GM08714 (cell line): ENCODE data around the gene FBXL2.

Experiments
- H3K4me3 ChIP-seq: fragments of 200-500 bp; sonication (Bioruptor generic); 2 replicates; pipeline ENCODE4 v1.5.1; 2014; ENCODE audit warnings: mild to moderate bottlenecking, low read length, inconsistent platforms
- ZNF274 ChIP-seq: IDR thresholded peaks from 2 replicates; pipeline ENCODE4 v1.6.1; 2012; ENCODE audit warnings: mild to moderate bottlenecking, low read depth, low read length

FBXL2 gene

GRCh38 chr3:33355611-33356010 lies 78.4 kb downstream of the FBXL2 start:
- H3K4me3 ChIP-seq: no peak overlapping the region
- no peak for TF ChIP-seq ZNF274

- H3K4me3 ChIP-seq: no peak overlapping the region
- TF ChIP-seq ZNF274: no peak
Measured at GRCh38 chr3:33358172-33358781, 81.0 kb downstream of the FBXL2 start.

GRCh38 chr3:33360136-33360825 lies 83.0 kb downstream of the FBXL2 start:
- no peak for TF ChIP-seq ZNF274
- H3K4me3 ChIP-seq: no peak overlapping the region

- no peak for TF ChIP-seq ZNF274
Measured at GRCh38 chr3:33363113-33363800, 86.0 kb downstream of the FBXL2 start.

GRCh38 chr3:33364060-33364459 lies 86.8 kb downstream of the FBXL2 start:
- no peak for TF ChIP-seq ZNF274
- no peak overlapping the region for H3K4me3 ChIP-seq

More at GRCh38 chr3:33363113-33363800, 86.0 kb downstream of the FBXL2 start:
- H3K4me3 ChIP-seq: no peak overlapping the region

GRCh38 chr3:33364531-33365128 lies 87.4 kb downstream of the FBXL2 start:
- no peak for TF ChIP-seq ZNF274
- H3K4me3 ChIP-seq: no peak overlapping the region

GRCh38 chr3:33372218-33373081 lies 95.2 kb downstream of the FBXL2 start:
- TF ChIP-seq ZNF274: no peak
- H3K4me3 ChIP-seq: no peak overlapping the region

- TF ChIP-seq ZNF274: no peak
- H3K4me3 ChIP-seq: no peak overlapping the region
Measured at GRCh38 chr3:33373082-33373437, 95.8 kb downstream of the FBXL2 start.

- TF ChIP-seq ZNF274: no peak
Measured at GRCh38 chr3:33377489-33377888, 100.2 kb downstream of the FBXL2 start.

GRCh38 chr3:33377931-33378330 lies 100.7 kb downstream of the FBXL2 start:
- H3K4me3 ChIP-seq: no peak overlapping the region
- no peak for TF ChIP-seq ZNF274

More at GRCh38 chr3:33377489-33377888, 100.2 kb downstream of the FBXL2 start:
- H3K4me3 ChIP-seq: no peak overlapping the region

- no peak for TF ChIP-seq ZNF274
- no peak overlapping the region for H3K4me3 ChIP-seq
Measured at GRCh38 chr3:33380653-33381052, 103.4 kb downstream of the FBXL2 start.

GRCh38 chr3:33383951-33384350 lies 106.7 kb downstream of the FBXL2 start:
- H3K4me3 ChIP-seq: no peak overlapping the region
- no peak for TF ChIP-seq ZNF274

GRCh38 chr3:33385423-33385822 lies 108.2 kb downstream of the FBXL2 start:
- H3K4me3 ChIP-seq: no peak overlapping the region
- no peak for TF ChIP-seq ZNF274

- no peak overlapping the region for H3K4me3 ChIP-seq
- TF ChIP-seq ZNF274: no peak
Measured at GRCh38 chr3:33386631-33387030, 109.4 kb downstream of the FBXL2 start.
